ENCODE measurements around the gene FRMD8.

DNA sequence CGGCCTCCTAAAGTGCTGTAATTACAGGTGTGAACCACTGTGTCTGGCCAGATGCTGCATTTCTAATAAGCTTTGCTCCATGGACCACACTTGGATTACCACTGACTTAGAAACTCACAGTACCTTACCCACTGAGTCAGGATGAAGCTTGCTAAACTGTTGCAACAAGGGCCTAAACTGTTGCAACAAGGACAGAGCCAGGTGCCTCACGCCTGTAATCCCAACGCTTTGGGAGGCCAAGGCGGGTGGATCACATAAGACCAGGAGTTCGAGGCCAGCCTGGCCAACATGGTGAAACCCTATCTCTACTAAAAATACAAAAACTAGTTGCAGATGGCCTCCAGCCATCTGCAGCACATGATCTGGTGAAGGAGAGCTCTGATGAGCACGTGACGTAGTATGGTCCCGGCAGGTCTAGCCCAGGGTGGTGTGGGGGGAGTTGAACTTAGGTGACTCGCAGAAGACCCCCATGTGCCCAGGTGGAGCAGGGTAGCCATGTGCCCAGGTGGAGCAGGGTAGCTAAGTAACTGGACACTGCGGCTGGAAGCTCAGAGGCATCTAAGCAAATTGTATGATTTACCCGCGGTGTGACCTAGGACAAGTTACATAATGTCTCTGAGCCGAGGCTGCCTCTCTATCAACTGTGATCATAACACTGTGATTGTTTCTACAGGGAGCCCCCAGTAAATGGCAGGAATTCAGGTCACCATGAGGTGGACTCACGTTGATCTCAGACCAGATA is 12.4 kb upstream of the FRMD8 start:
- TF ChIP-seq RAD51 (IDR thresholded peaks at IDR 0.05; ENCODE audit: borderline replicate concordance, low read depth) (peak; percentile 40; the same call in 1 of the 2 replicates), NFIC (IDR thresholded peaks at IDR 0.05) (no peak), EP300 (IDR thresholded peaks at IDR 0.05; ENCODE audit: low read length) (no peak), CSDE1 (IDR thresholded peaks at IDR 0.05) (no peak)

Data from K562 (cell line).